MM.1S (cell line): ENCODE results near the gene TRNT1.

Source experiments
- DNase-seq: peaks from one replicate; pipeline ENCODE4 v3.0.0-alpha.2; 2015
- H2AFZ ChIP-seq: fragments of 300-600 bp; sonication (generic); 2 replicates; pipeline ENCODE4 v1.6.0; 2016; ENCODE audit warnings: antibody characterized with exemption, low read length
- H3F3A ChIP-seq: fragments of 300-600 bp; sonication (generic); 2 replicates; pipeline ENCODE4 v1.6.1; 2016; ENCODE audit warnings: mild to moderate bottlenecking, antibody characterized with exemption, low read length, moderate library complexity, mixed read lengths; ENCODE audit not compliant: insufficient read depth
- H3K27ac ChIP-seq: fragments of 300-600 bp; sonication (generic); 2 replicates; pipeline ENCODE4 v1.5.1; 2016; ENCODE audit warnings: mild to moderate bottlenecking, low read length
- H3K27me3 ChIP-seq: fragments of 300-600 bp; sonication (generic); replicated peaks from 2 replicates; pipeline ENCODE4 v1.6.0; 2016; ENCODE audit warnings: low read length; ENCODE audit not compliant: insufficient read depth
- H3K36me3 ChIP-seq: fragments of 300-600 bp; sonication (generic); replicated peaks from 2 replicates; pipeline ENCODE4 v1.6.1; 2016; ENCODE audit warnings: mild to moderate bottlenecking, low read length, mixed read lengths; ENCODE audit not compliant: insufficient read depth
- H3K4me1 ChIP-seq: fragments of 300-600 bp; sonication (generic); 2 replicates; pipeline ENCODE4 v1.6.1; 2016; ENCODE audit warnings: low read length, mixed read lengths
- H3K4me2 ChIP-seq: fragments of 300-600 bp; sonication (generic); 2 replicates; pipeline ENCODE4 v1.6.0; 2016; ENCODE audit warnings: low read depth, low read length
- H3K4me3 ChIP-seq: fragments of 300-600 bp; sonication (generic); 2 replicates; pipeline ENCODE4 v1.5.1; 2016; ENCODE audit warnings: low read length, mixed read lengths
- H3K79me2 ChIP-seq: fragments of 300-600 bp; sonication (generic); 2 replicates; pipeline ENCODE4 v1.6.1; 2016; ENCODE audit warnings: mixed run types, low read length, mixed read lengths
- H3K9ac ChIP-seq: fragments of 300-600 bp; sonication (generic); 2 replicates; pipeline ENCODE4 v1.6.1; 2016; ENCODE audit warnings: low read length, mixed read lengths
- H3K9me2 ChIP-seq: fragments of 300-600 bp; sonication (generic); replicated peaks from 2 replicates; pipeline ENCODE4 v1.6.1; 2016; ENCODE audit warnings: mild to moderate bottlenecking, low read length, mixed read lengths; ENCODE audit not compliant: insufficient read depth
- H3K9me3 ChIP-seq: fragments of 300-600 bp; sonication (generic); replicated peaks from 2 replicates; pipeline ENCODE4 v1.6.1; 2016; ENCODE audit warnings: mild to moderate bottlenecking, low read length, mixed read lengths; ENCODE audit not compliant: insufficient read depth
- H4K20me1 ChIP-seq: fragments of 300-600 bp; sonication (generic); 2 replicates; pipeline ENCODE4 v1.6.1; 2016; ENCODE audit warnings: mild to moderate bottlenecking, low read length, moderate library complexity, mixed read lengths; ENCODE audit not compliant: insufficient read depth
- EZH2 ChIP-seq: fragments of 300-600 bp; sonication (generic); optimal IDR thresholded peaks from 2 replicates; pipeline ENCODE3; 2017; ENCODE audit warnings: low read depth, mild to moderate bottlenecking, antibody characterized with exemption, low read length, mixed read lengths
- EZH2phosphoT487 ChIP-seq: fragments of 300-600 bp; sonication (generic); IDR thresholded peaks from 2 replicates; pipeline ENCODE4 v1.6.1; 2018; ENCODE audit warnings: antibody characterized with exemption, low read length
- TF ChIP-seq, protein P1 (sequence below): fragments of 300-600 bp; sonication (generic); IDR thresholded peaks from 2 replicates; pipeline ENCODE4 v1.5.1; 2016; ENCODE audit warnings: antibody characterized with exemption, low read length, mixed read lengths

TRNT1 gene

DNA sequence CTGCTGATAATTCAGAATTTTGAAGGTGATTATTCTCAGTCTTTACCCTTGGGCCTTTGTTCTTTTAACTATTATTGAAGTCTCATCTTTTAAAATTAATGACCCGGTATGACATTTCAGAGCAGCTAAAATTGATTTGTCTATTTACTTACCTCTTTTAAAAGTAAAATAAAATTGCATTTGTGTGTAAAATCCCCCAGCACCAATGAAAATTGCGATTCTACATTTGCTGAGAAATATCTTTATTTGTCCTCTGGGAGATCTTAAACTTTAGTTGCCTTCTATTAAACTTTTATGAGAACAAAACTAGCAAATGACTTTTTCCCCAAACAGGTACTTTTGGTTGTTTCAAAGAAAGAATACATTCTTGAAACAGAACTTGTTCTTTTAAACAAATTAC, 9.1 kb upstream of the TRNT1 start:
- no peaks in the 10 kb centered on the region for H3F3A ChIP-seq
- H3K27ac ChIP-seq = no peak overlapping the region
- no peak overlapping the region for H3K9ac ChIP-seq
- DNase-seq = no peak
- no peaks in the 10 kb centered on the region for H3K79me2 ChIP-seq
- no peaks in the 10 kb centered on the region for H3K36me3 ChIP-seq
- no peak overlapping the region for H2AFZ ChIP-seq
- TF ChIP-seq EZH2phosphoT487 (no peak), EZH2 (no peak)
- TF ChIP-seq, protein P1, sequence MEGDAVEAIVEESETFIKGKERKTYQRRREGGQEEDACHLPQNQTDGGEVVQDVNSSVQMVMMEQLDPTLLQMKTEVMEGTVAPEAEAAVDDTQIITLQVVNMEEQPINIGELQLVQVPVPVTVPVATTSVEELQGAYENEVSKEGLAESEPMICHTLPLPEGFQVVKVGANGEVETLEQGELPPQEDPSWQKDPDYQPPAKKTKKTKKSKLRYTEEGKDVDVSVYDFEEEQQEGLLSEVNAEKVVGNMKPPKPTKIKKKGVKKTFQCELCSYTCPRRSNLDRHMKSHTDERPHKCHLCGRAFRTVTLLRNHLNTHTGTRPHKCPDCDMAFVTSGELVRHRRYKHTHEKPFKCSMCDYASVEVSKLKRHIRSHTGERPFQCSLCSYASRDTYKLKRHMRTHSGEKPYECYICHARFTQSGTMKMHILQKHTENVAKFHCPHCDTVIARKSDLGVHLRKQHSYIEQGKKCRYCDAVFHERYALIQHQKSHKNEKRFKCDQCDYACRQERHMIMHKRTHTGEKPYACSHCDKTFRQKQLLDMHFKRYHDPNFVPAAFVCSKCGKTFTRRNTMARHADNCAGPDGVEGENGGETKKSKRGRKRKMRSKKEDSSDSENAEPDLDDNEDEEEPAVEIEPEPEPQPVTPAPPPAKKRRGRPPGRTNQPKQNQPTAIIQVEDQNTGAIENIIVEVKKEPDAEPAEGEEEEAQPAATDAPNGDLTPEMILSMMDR = no peak
- no peak overlapping the region for H3K4me3 ChIP-seq
- no peaks in the 10 kb centered on the region for H3K27me3 ChIP-seq
- no peaks in the 10 kb centered on the region for H3K9me3 ChIP-seq
- no peaks in the 10 kb centered on the region for H3K4me1 ChIP-seq
- no peak overlapping the region for H3K4me2 ChIP-seq
- no peaks in the 10 kb centered on the region for H4K20me1 ChIP-seq
- no peaks in the 10 kb centered on the region for H3K9me2 ChIP-seq

DNA sequence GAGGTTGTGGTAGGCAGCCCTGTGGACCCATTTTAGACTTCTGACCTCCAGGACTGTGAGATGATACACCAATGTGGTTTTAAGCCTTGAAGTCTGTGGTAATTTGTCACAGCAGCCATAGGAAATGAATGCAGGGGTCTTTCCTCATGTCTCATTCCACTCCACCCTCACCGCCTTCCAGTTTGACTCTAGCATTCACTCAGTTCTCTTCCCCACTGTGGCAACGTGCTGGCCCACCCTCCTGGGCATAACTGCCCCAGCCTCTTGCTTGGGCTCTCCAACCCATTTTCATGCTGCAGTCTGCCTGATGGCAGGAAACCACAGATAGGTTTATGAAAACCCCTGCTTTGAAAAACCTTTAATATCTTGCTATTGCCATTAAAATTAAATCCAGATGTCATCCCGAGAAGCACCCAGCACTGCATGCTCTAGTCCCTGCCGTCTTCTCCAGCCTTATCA, 7.3 kb upstream of the TRNT1 start:
- Histone ChIP-seq H3K9ac (no peak overlapping the region), H3K9me3 (no peaks in the 10 kb centered on the region), H3K27me3 (no peaks in the 10 kb centered on the region), H3K4me1 (no peaks in the 10 kb centered on the region), H4K20me1 (no peaks in the 10 kb centered on the region), H3K36me3 (no peaks in the 10 kb centered on the region), H3K27ac (no peak overlapping the region), H3F3A (no peaks in the 10 kb centered on the region), H3K79me2 (no peaks in the 10 kb centered on the region), H2AFZ (no peak overlapping the region), H3K4me2 (no peak overlapping the region), H3K9me2 (no peaks in the 10 kb centered on the region), H3K4me3 (no peak overlapping the region)
- TF ChIP-seq, protein P1 = no peak
- TF ChIP-seq EZH2 = no peak
- TF ChIP-seq EZH2phosphoT487 = no peak
- DNase-seq = no peak

DNA sequence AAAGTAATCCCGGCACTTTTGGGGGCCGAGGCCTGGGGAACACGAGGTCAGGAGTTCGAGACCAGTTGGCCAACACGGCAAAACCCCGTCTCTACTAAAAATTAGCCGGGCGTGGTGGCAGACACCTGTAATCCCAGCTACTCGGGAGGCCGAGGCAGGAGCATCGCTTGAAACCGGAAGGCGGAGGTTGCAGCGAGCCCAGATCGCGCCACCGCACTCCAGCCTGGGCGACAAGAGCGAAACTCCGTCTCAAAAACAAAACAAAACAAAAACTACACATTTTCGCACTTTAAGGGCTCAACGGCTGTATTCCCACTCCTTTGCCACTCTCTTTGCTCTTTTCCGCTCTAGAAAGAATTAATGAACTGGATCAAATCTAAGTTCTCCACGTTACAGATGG, 763 bp upstream of the TRNT1 start:
- Histone ChIP-seq H3K4me2 (peak overlapping the region; percentile 72), H3K9me2 (no peaks in the 10 kb centered on the region), H3K27me3 (no peaks in the 10 kb centered on the region), H3F3A (no peaks in the 10 kb centered on the region), H3K79me2 (peaks cover 19% of the 10 kb centered on the region), H3K4me1 (no peaks in the 10 kb centered on the region), H3K36me3 (no peaks in the 10 kb centered on the region), H3K27ac (peak overlapping the region; percentile 49; the same call in 1 of the 2 replicates), H4K20me1 (no peaks in the 10 kb centered on the region), H3K4me3 (peak overlapping the region; percentile 81), H3K9ac (peak overlapping the region; percentile 84; the same call in 1 of the 2 replicates), H2AFZ (peak overlapping the region; percentile 81), H3K9me3 (no peaks in the 10 kb centered on the region)
- TF ChIP-seq EZH2phosphoT487 (no peak), EZH2 (no peak)
- TF ChIP-seq, protein P1 = no peak
- DNase-seq = no peak
